G401 (cell line): ENCODE results near the gene CTNND2. TPM values are rescaled to one million over a fixed set of nuclear protein-coding genes. Genes with fewer than 3 reads are reported as not detected.

Experiments used
- DNase-seq: peaks from one replicate; pipeline ENCODE4 v3.0.0-alpha.2; 2015; ENCODE audit warnings: low spot score
- in situ Hi-C: cut with HindIII; loops from 2 replicates; pipeline ENCODE4 v1.10.0; 2016; ENCODE audit warnings: low sequenced_read_pairs, mixed read lengths
- total RNA-seq: library from RNA; depleted of rRNA; stranded (reverse); fragments of >200 nt; shearing (Covaris generic); gene quantifications from 2 replicates; pipeline ENCODE4 v1.2.3, GENCODE V29; 2014

The CTNND2 gene
- total RNA-seq, 1 experiment from 2014 or later, result not detected

- in situ Hi-C loops, result no loop called here
- no peak for DNase-seq
Observed at GRCh38 chr5:11560915-11561697, 343.1 kb downstream of the CTNND2 start.

- DNase-seq, result no peak
- in situ Hi-C loops, result no loop called here
Observed at GRCh38 chr5:11557063-11557462, 347.2 kb downstream of the CTNND2 start.

GRCh38 chr5:11555171-11555570 lies 349.1 kb downstream of the CTNND2 start:
- no peak for DNase-seq
- in situ Hi-C loops, result no loop called here

- in situ Hi-C loops, result no loop called here
- DNase-seq, result no peak
Observed at GRCh38 chr5:11547730-11548129, 356.5 kb downstream of the CTNND2 start.

- in situ Hi-C loops, result no loop called here
- DNase-seq, result no peak
Observed at GRCh38 chr5:11547140-11547539, 357.1 kb downstream of the CTNND2 start.

GRCh38 chr5:11540112-11540511 lies 364.1 kb downstream of the CTNND2 start:
- in situ Hi-C loops, result no loop called here
- no peak for DNase-seq

GRCh38 chr5:11531811-11532555 lies 372.3 kb downstream of the CTNND2 start:
- in situ Hi-C loops, result no loop called here
- DNase-seq, result no peak

- in situ Hi-C loops, result no loop called here
Observed at GRCh38 chr5:11528720-11529119, 375.5 kb downstream of the CTNND2 start.

GRCh38 chr5:11527652-11528349 lies 376.4 kb downstream of the CTNND2 start:
- in situ Hi-C loops, result no loop called here
- DNase-seq, result no peak

More at GRCh38 chr5:11528720-11529119, 375.5 kb downstream of the CTNND2 start:
- DNase-seq, result no peak

GRCh38 chr5:11525020-11525419 lies 379.2 kb downstream of the CTNND2 start:
- no peak for DNase-seq
- in situ Hi-C loops, result no loop called here

- in situ Hi-C loops, result no loop called here
- no peak for DNase-seq
Observed at GRCh38 chr5:11524188-11524587, 380.1 kb downstream of the CTNND2 start.

- in situ Hi-C loops, result no loop called here
- DNase-seq, result no peak
Observed at GRCh38 chr5:11522796-11523195, 381.4 kb downstream of the CTNND2 start.

- DNase-seq, result peak; percentile 97
- in situ Hi-C loops, result no loop called here
Observed at GRCh38 chr5:11520241-11520930, 383.9 kb downstream of the CTNND2 start.

GRCh38 chr5:11519236-11519635 lies 385.0 kb downstream of the CTNND2 start:
- no peak for DNase-seq
- in situ Hi-C loops, result no loop called here

GRCh38 chr5:11518676-11519075 lies 385.6 kb downstream of the CTNND2 start:
- in situ Hi-C loops, result no loop called here
- DNase-seq, result no peak

GRCh38 chr5:11514705-11515432 lies 389.4 kb downstream of the CTNND2 start:
- in situ Hi-C loops, result no loop called here
- DNase-seq, result no peak

- in situ Hi-C loops, result no loop called here
- no peak for DNase-seq
Observed at GRCh38 chr5:11511878-11512277, 392.4 kb downstream of the CTNND2 start.

- in situ Hi-C loops, result no loop called here
- no peak for DNase-seq
Observed at GRCh38 chr5:11510889-11511288, 393.4 kb downstream of the CTNND2 start.

- in situ Hi-C loops, result no loop called here
- DNase-seq, result no peak
Observed at GRCh38 chr5:11509793-11510192, 394.5 kb downstream of the CTNND2 start.
